NCI-H1417 (cell line): Measurements from ENCODE around the gene GABPB2.

Experiments used
- DNase-seq, 3 experiments: peaks; one replicate each; lab custom pipeline; 2025; lab: John Stamatoyannopoulos, UW

The GABPB2 gene

GRCh38 chr1:151164732-151165280, 94.2 kb downstream of the GABPB2 start:
- DNase-seq = no peak

DNA sequence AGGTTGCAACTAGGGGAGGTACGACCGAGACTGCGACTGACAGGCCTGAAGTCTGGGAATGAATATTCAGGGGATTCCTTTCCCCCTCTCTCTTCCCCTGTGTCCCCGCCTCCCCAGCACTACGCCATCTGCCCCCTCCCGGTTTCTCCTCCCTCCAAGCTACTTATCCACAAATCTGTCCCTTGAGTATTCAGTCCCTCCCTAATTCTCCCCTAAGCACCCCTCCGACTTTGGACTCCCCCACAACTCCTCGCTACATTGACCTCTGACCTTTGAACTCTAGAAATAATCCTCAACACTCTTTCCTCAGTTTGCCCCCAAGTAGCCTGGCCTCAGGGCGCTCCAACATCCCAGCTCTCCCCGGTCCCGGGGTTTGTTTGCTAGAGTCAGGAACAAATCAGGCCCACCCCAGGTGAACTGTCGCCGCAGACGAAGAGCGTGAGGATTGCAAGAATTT, 94.7 kb downstream of the GABPB2 start:
- peak in 1 of 3 experiments; percentile 71 for DNase-seq

DNA sequence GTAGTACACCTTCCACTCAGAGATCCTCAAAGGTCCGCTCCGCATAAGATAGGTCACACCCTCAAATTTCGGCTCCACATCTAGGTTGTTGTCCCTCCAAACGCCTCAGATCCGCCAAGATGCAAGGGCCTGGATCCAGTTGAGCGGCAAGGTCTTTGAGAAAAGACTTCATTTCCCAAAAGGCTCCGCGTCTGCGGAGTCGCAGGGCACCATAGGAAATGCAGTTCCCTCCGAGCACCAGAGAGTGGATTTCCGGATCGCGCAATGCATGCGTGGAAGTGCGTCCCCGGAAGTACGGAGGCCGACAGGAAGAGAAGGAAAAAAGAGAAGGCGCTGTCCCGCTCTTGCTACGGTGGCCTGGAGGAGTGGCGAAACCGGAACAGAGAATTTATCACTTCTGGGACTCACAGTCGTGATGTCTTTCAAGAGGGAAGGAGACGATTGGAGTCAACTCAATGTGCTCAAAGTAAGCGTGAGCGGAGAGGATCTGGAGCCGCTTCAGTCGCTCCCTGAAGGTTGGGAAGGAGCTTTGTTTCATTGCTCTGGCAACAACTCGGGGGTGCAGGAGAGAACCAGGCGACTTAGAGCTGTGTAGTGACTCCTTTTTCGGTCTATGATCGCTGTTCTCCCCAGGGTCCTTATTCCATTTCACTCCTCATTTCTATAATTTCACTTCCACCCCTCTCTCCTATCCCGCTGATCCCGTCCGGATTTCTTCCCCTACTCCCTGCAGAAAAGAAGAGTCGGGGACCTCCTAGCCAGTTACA, 95.4 kb downstream of the GABPB2 start, which contains the start of the genes LYSMD1 and SCNM1:
Gene LYSMD1 (minus strand): TSS at position 165 of the 767 bp plus-strand sequence. CDS start 644 bp downstream, outside the sequence.
Gene SCNM1 (plus strand): TSS at position 407 of the 767 bp plus-strand sequence. CDS start 9 bp downstream, at position 416.
- peak; percentile 98 to 100 (median 99) for DNase-seq

- DNase-seq = peak in 1 of 3 experiments; percentile 67
Measured at GRCh38 chr1:151166505-151166956, 96.0 kb downstream of the GABPB2 start.

- no peak for DNase-seq
Measured at GRCh38 chr1:151167116-151167515, 96.6 kb downstream of the GABPB2 start.

GRCh38 chr1:151171190-151171589, 100.6 kb downstream of the GABPB2 start:
- no peak for DNase-seq
